ENCODE data around the gene ATP5PB. TPM values are rescaled to one million over a fixed set of nuclear protein-coding genes. Genes with fewer than 3 reads are reported as not detected.

Gene ATP5PB
- total RNA-seq, 1 experiment from 2014 or later = 194 TPM

DNA sequence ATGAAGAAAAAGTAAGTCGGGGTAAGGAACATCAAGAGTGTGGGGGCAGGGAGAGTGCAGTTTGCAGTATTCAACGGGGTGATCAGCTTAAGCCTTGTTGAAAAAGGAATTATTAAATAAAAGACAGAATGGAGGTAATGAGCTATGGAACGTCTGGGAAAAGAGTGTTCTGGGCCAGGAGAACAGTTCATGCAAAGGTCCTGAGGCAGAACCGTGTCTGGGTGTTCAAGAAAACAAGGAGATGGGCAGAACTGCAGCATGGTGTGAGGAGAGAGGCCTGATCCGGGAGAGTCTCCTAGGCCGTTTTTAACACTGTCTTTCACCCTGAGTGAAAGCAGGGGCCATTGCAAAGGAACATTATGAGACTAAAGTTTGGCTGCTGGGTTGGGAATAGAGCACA is 42.0 kb upstream of the ATP5PB start:
- H3K9me3 ChIP-seq = no peaks in the 10 kb centered on the region
- no TSS peak for BruUV-seq (replicated peaks)
- no peaks in the 10 kb centered on the region for H3K36me3 ChIP-seq (ENCODE audit: control insufficient read depth, insufficient read depth, low read length)
- Mint-ChIP-seq H3K9me3 (ENCODE audit: unreplicated experiment) (no peaks in the 10 kb centered on the region), H3K4me1 (ENCODE audit: low read depth, unreplicated experiment) (no peaks in the 10 kb centered on the region), H3K27ac (ENCODE audit: unreplicated experiment) (no peak overlapping the region), H3K27me3 (ENCODE audit: insufficient read depth, unreplicated experiment) (peaks cover 2% of the 10 kb centered on the region), H3K4me3 (ENCODE audit: unreplicated experiment) (no peak overlapping the region), H3K36me3 (ENCODE audit: insufficient read depth, unreplicated experiment) (no peaks in the 10 kb centered on the region)
- ChIA-PET POLR2A (no interaction called here), CTCF (no interaction called here)
- no peak for DNase-seq
- no peaks in the 10 kb centered on the region for H3K27me3 ChIP-seq (replicated peaks; ENCODE audit: control insufficient read depth, insufficient read depth, low read length)
- no peaks in the 10 kb centered on the region for H3K4me1 ChIP-seq
- intact Hi-C loops (cut with micrococcal nuclease; ENCODE audit: unreplicated experiment) = no loop called here
- TF ChIP-seq CTCF (IDR thresholded peaks at IDR 0.05; ENCODE audit: insufficient read depth in 1 of 2, low read depth in 1 of 2, low read length in 1 of 2, severe bottlenecking in 1 of 2, unreplicated experiment in 1 of 2) = no peak
- no peak overlapping the region for H3K4me3 ChIP-seq (ENCODE audit: low read depth, low read length)

- TF ChIP-seq CTCF (IDR thresholded peaks at IDR 0.05; ENCODE audit: insufficient read depth in 1 of 2, low read depth in 1 of 2, low read length in 1 of 2, severe bottlenecking in 1 of 2, unreplicated experiment in 1 of 2) = no peak
- POLR2A ChIA-PET = no interaction called here
- no peak overlapping the region for H3K4me3 ChIP-seq (ENCODE audit: low read depth, low read length)
- Mint-ChIP-seq H3K9me3 (ENCODE audit: unreplicated experiment) (no peaks in the 10 kb centered on the region), H3K27ac (ENCODE audit: unreplicated experiment) (no peak overlapping the region), H3K36me3 (ENCODE audit: insufficient read depth, unreplicated experiment) (no peaks in the 10 kb centered on the region), H3K4me1 (ENCODE audit: low read depth, unreplicated experiment) (peaks cover 6% of the 10 kb centered on the region), H3K4me3 (ENCODE audit: unreplicated experiment) (no peak overlapping the region), H3K27me3 (ENCODE audit: insufficient read depth, unreplicated experiment) (no peaks in the 10 kb centered on the region)
- DNase-seq = no peak
- intact Hi-C loops (cut with micrococcal nuclease; ENCODE audit: unreplicated experiment) = no loop called here
- no TSS peak for BruUV-seq (replicated peaks)
- no peaks in the 10 kb centered on the region for H3K9me3 ChIP-seq
- H3K4me1 ChIP-seq = peaks cover 7% of the 10 kb centered on the region; the same call in 1 of the 2 replicates
- H3K36me3 ChIP-seq (ENCODE audit: control insufficient read depth, insufficient read depth, low read length) = no peaks in the 10 kb centered on the region
- H3K27me3 ChIP-seq (replicated peaks; ENCODE audit: control insufficient read depth, insufficient read depth, low read length) = no peaks in the 10 kb centered on the region
- CTCF ChIA-PET = no interaction called here
Observed at GRCh38 chr1:111412839-111413238, 36.4 kb upstream of the ATP5PB start.

DNA sequence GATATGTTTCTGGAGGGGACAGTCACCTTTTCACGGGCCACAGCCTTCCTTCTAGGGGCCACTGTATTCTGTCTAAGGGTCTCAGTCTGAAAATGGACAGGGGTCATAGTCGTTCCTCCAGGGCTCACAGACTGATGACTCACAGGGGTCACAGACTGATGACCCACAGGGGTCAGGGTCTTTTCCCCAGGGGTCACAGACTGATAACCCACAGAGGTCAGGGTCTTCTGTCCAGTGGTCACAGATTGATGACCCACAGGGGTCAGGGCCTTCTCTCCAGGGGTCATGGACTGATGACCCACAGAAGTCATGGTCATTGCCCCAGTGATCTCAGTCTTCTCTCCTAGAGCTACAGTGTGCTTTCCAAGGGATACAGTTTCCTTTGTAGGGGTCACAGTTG is 34.5 kb upstream of the ATP5PB start:
- DNase-seq = no peak
- H3K9me3 Mint-ChIP-seq (ENCODE audit: unreplicated experiment) = no peaks in the 10 kb centered on the region
- BruUV-seq (replicated peaks) = no TSS peak
- no peak for TF ChIP-seq CTCF (IDR thresholded peaks at IDR 0.05; ENCODE audit: insufficient read depth in 1 of 2, low read depth in 1 of 2, low read length in 1 of 2, severe bottlenecking in 1 of 2, unreplicated experiment in 1 of 2)
- Histone ChIP-seq H3K4me3 (ENCODE audit: low read depth, low read length) (no peak overlapping the region), H3K9me3 (no peaks in the 10 kb centered on the region), H3K4me1 (peaks cover 11% of the 10 kb centered on the region; the same call in 1 of the 2 replicates), H3K36me3 (ENCODE audit: control insufficient read depth, insufficient read depth, low read length) (no peaks in the 10 kb centered on the region), H3K27me3 (replicated peaks; ENCODE audit: control insufficient read depth, insufficient read depth, low read length) (no peaks in the 10 kb centered on the region)
- no peak overlapping the region for H3K4me3 Mint-ChIP-seq (ENCODE audit: unreplicated experiment)
- intact Hi-C loops (cut with micrococcal nuclease; ENCODE audit: unreplicated experiment) = no loop called here
- H3K4me1 Mint-ChIP-seq (ENCODE audit: low read depth, unreplicated experiment) = peaks cover 21% of the 10 kb centered on the region
- no peak overlapping the region for H3K27ac Mint-ChIP-seq (ENCODE audit: unreplicated experiment)
- CTCF ChIA-PET = no interaction called here
- POLR2A ChIA-PET = no interaction called here
- H3K27me3 Mint-ChIP-seq (ENCODE audit: insufficient read depth, unreplicated experiment) = no peaks in the 10 kb centered on the region
- H3K36me3 Mint-ChIP-seq (ENCODE audit: insufficient read depth, unreplicated experiment) = no peaks in the 10 kb centered on the region

Data from Caco-2 (cell line).